Astrocyte (in vitro differentiated cells and primary cell): ENCODE data around the gene ARHGEF3. TPM values are rescaled to one million over a fixed set of nuclear protein-coding genes. Genes with fewer than 3 reads are reported as not detected.

ENCODE experiments used
- DNase-seq: peaks from one replicate; pipeline ENCODE4 v3.0.0-alpha.2; 2010; ENCODE audit warnings: low read depth
- FAIRE-seq: peaks from 2 replicates; lab custom pipeline; 2011; peaks lifted over from hg19 to GRCh38; lab: Jason Lieb, UNC
- H2AFZ ChIP-seq: 2 replicates; pipeline ENCODE4 v1.6.0; 2012; ENCODE audit warnings: low read depth, low read length, inconsistent platforms
- H3K27ac ChIP-seq: 2 replicates; pipeline ENCODE4 v1.5.1; 2011; ENCODE audit warnings: low read depth, low read length, inconsistent platforms
- H3K27me3 ChIP-seq: 2 replicates; pipeline ENCODE4 v1.6.0; 2011; ENCODE audit warnings: low read length, inconsistent platforms; ENCODE audit not compliant: insufficient read depth
- H3K36me3 ChIP-seq: 2 replicates; pipeline ENCODE4 v1.5.1; 2011; ENCODE audit warnings: low read length, inconsistent platforms; ENCODE audit not compliant: insufficient read depth
- H3K4me1 ChIP-seq: 2 replicates; pipeline ENCODE4 v1.5.1; 2011; ENCODE audit warnings: low read length, inconsistent platforms; ENCODE audit not compliant: insufficient read depth
- H3K4me2 ChIP-seq: 2 replicates; pipeline ENCODE4 v1.6.0; 2012; ENCODE audit warnings: low read length, inconsistent platforms
- H3K4me3 ChIP-seq: 2 replicates; pipeline ENCODE4 v1.5.1; 2011; ENCODE audit warnings: low read depth, mild to moderate bottlenecking, low read length, inconsistent platforms; ENCODE audit not compliant: insufficient read depth
- H3K79me2 ChIP-seq: 2 replicates; pipeline ENCODE4 v1.6.0; 2012; ENCODE audit warnings: mild to moderate bottlenecking, low read length, inconsistent platforms; ENCODE audit not compliant: insufficient read depth
- H3K9ac ChIP-seq: 2 replicates; pipeline ENCODE4 v1.6.0; 2012; ENCODE audit warnings: mild to moderate bottlenecking, low read length, inconsistent platforms
- H3K9me3 ChIP-seq: 2 replicates; pipeline ENCODE4 v1.5.1; 2012; ENCODE audit warnings: low read depth, mild to moderate bottlenecking, low read length, inconsistent platforms; ENCODE audit not compliant: insufficient read depth
- H4K20me1 ChIP-seq: 2 replicates; pipeline ENCODE4 v1.6.0; 2012; ENCODE audit warnings: low read length, inconsistent platforms; ENCODE audit not compliant: insufficient read depth
- H3K27ac Mint-ChIP-seq: one replicate; pipeline ENCODE4 v1.8.0; 2021; ENCODE audit warnings: mild to moderate bottlenecking, mixed read lengths; ENCODE audit not compliant: unreplicated experiment
- H3K27me3 Mint-ChIP-seq: one replicate; pipeline ENCODE4 v1.8.0; 2021; ENCODE audit warnings: low read depth, mixed read lengths; ENCODE audit not compliant: unreplicated experiment
- H3K36me3 Mint-ChIP-seq: one replicate; pipeline ENCODE4 v1.8.0; 2021; ENCODE audit warnings: low read depth, mixed read lengths; ENCODE audit not compliant: unreplicated experiment
- H3K4me1 Mint-ChIP-seq: one replicate; pipeline ENCODE4 v1.8.0; 2021; ENCODE audit warnings: low read depth, mixed read lengths; ENCODE audit not compliant: unreplicated experiment
- H3K4me3 Mint-ChIP-seq: one replicate; pipeline ENCODE4 v1.8.0; 2021; ENCODE audit warnings: mild to moderate bottlenecking, moderate library complexity, mixed read lengths; ENCODE audit not compliant: unreplicated experiment
- H3K9me3 Mint-ChIP-seq: one replicate; pipeline ENCODE4 v1.8.0; 2021; ENCODE audit warnings: mild to moderate bottlenecking, mixed read lengths; ENCODE audit not compliant: unreplicated experiment
- EZH2 ChIP-seq: IDR thresholded peaks from 2 replicates; pipeline ENCODE4 v1.6.1; 2012; ENCODE audit warnings: mild to moderate bottlenecking, low read length, inconsistent platforms; ENCODE audit not compliant: insufficient read depth
- total RNA-seq: library from RNA; stranded (reverse); gene quantifications from 2 replicates; pipeline ENCODE4 v1.2.1, GENCODE V29; 2021
- TF ChIP-seq, protein P1 (sequence below): IDR thresholded peaks from 2 replicates; pipeline ENCODE4 v1.5.1; 2011; ENCODE audit warnings: low read depth, mild to moderate bottlenecking, inconsistent platforms, low read length, moderate library complexity; ENCODE audit not compliant: insufficient read depth

Gene ARHGEF3
- total RNA-seq, 1 donor from 2014 or later = 14.9 TPM

DNA sequence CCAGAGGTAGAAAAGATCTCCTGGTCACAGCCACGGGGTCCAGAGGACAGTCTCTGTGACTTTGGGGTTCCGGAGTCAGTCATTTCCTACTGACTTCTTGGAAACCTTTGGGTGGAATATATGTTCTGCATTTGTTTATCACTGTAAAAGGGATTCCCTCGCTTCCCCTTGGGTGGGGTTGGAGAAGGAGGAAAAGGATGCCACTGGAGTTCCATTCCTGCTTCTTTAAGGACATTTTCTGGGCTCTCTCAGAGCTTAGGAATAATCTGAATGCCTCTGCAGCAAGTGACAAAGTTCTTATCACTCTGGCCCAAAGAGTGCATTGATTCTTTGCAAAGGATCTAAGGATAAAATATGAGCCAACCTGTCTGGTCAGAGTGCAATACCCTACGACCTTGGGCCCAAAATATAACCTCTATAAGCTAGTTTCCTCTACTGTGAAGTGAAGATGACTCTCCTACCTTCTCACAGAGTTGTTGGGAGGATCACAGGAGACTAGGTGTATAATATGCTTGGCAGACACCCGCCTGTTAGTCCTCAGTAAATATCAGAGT, 17.2 kb downstream of the ARHGEF3 start:
- H4K20me1 ChIP-seq = no peaks in the 10 kb centered on the region
- TF ChIP-seq, protein P1, sequence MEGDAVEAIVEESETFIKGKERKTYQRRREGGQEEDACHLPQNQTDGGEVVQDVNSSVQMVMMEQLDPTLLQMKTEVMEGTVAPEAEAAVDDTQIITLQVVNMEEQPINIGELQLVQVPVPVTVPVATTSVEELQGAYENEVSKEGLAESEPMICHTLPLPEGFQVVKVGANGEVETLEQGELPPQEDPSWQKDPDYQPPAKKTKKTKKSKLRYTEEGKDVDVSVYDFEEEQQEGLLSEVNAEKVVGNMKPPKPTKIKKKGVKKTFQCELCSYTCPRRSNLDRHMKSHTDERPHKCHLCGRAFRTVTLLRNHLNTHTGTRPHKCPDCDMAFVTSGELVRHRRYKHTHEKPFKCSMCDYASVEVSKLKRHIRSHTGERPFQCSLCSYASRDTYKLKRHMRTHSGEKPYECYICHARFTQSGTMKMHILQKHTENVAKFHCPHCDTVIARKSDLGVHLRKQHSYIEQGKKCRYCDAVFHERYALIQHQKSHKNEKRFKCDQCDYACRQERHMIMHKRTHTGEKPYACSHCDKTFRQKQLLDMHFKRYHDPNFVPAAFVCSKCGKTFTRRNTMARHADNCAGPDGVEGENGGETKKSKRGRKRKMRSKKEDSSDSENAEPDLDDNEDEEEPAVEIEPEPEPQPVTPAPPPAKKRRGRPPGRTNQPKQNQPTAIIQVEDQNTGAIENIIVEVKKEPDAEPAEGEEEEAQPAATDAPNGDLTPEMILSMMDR = no peak
- no peak for TF ChIP-seq EZH2
- H3K4me3 ChIP-seq = no peak overlapping the region
- Mint-ChIP-seq H3K27me3 (no peaks in the 10 kb centered on the region), H3K36me3 (peaks cover 2% of the 10 kb centered on the region), H3K9me3 (no peaks in the 10 kb centered on the region), H3K4me3 (no peak overlapping the region), H3K27ac (peak overlapping the region; percentile 91), H3K4me1 (peaks cover 19% of the 10 kb centered on the region)
- H3K79me2 ChIP-seq = peaks cover 2% of the 10 kb centered on the region
- DNase-seq (no peak), FAIRE-seq (no peak)
- H3K4me1 ChIP-seq = peaks cover 16% of the 10 kb centered on the region
- H3K4me2 ChIP-seq = no peak overlapping the region
- H3K9me3 ChIP-seq = no peaks in the 10 kb centered on the region
- no peak overlapping the region for H2AFZ ChIP-seq
- H3K9ac ChIP-seq = no peak overlapping the region
- H3K27ac ChIP-seq = peak overlapping the region; percentile 30
- no peaks in the 10 kb centered on the region for H3K36me3 ChIP-seq
- no peaks in the 10 kb centered on the region for H3K27me3 ChIP-seq

DNA sequence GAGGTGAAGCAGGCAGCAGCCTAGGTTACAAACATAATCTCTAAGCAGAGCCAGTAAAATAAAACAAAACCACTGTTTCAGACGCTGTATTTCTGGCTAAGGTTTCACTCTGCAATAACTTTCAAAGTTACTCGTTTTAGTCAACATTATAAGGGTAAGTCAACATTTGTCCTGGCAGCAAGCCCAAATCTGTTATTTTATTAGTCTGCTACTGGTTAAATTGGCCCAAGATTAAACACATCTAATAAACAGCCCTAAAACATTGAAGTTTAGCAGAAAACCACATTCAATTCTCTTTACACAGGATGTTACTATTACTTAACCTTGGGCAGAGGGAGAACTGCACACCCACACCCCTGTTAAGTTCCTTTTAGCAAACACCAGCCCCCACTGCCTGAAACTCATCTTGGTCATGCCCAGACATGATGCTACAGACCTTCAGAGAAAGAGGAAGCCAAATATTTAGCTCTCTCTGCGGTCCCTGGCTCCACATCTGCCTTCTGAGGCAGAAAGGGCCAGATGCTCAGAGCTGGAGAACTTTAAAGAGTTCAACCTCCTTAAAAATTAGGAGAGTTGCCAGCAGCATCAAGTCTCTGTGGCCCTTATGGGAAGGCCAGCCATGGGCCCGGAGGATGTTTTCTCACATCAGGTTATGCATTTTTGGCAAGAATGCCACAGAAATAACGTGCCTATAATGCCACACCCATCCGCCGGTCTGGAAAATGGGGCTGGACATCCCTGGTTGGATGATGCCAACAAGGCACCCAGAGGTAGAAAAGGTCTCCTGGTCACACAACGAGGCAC, 17.9 kb downstream of the ARHGEF3 start:
- peak overlapping the region; percentile 62 for H3K4me2 ChIP-seq
- Mint-ChIP-seq H3K4me3 (no peak overlapping the region), H3K36me3 (peaks cover 2% of the 10 kb centered on the region), H3K27me3 (no peaks in the 10 kb centered on the region), H3K4me1 (peaks cover 19% of the 10 kb centered on the region), H3K27ac (peak overlapping the region; percentile 91), H3K9me3 (no peaks in the 10 kb centered on the region)
- peak overlapping the region; percentile 22 for H3K9ac ChIP-seq
- H3K9me3 ChIP-seq = no peaks in the 10 kb centered on the region
- H3K79me2 ChIP-seq = peaks cover 3% of the 10 kb centered on the region
- no peak for TF ChIP-seq EZH2
- TF ChIP-seq, protein P1 = no peak
- peak overlapping the region; percentile 30 for H3K27ac ChIP-seq
- no peak for FAIRE-seq
- peaks cover 16% of the 10 kb centered on the region for H3K4me1 ChIP-seq
- peak; percentile 89 for DNase-seq
- peak overlapping the region; percentile 19 for H2AFZ ChIP-seq
- H3K4me3 ChIP-seq = no peak overlapping the region
- H4K20me1 ChIP-seq = no peaks in the 10 kb centered on the region
- no peaks in the 10 kb centered on the region for H3K36me3 ChIP-seq
- H3K27me3 ChIP-seq = no peaks in the 10 kb centered on the region

DNA sequence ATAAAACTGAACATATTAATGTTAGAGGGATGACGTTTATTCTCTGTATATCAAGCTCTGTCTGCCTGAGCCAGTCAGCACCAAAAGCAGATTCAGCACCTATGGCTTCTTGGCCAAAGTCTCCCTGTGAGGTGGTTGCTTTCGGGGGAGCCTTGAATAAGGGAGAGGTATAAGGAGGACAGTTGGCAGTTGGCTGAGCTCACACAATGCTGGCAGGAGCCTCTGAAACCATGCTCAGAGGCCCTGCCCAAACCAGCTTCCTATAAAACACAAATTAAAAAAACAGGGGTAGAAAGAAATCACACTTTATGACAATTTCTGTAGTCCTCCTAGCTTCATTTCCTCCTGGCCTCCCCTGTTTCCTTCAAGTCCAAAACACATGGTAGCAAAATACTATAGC, 18.8 kb downstream of the ARHGEF3 start:
- no peak for DNase-seq
- Histone ChIP-seq H3K4me3 (no peak overlapping the region), H3K4me1 (peaks cover 16% of the 10 kb centered on the region), H3K9ac (no peak overlapping the region), H3K79me2 (peaks cover 5% of the 10 kb centered on the region), H4K20me1 (no peaks in the 10 kb centered on the region), H3K4me2 (peak overlapping the region; percentile 62), H3K27ac (no peak overlapping the region), H2AFZ (no peak overlapping the region), H3K9me3 (no peaks in the 10 kb centered on the region), H3K36me3 (no peaks in the 10 kb centered on the region), H3K27me3 (no peaks in the 10 kb centered on the region)
- Mint-ChIP-seq H3K4me3 (no peak overlapping the region), H3K4me1 (peaks cover 19% of the 10 kb centered on the region), H3K36me3 (peaks cover 2% of the 10 kb centered on the region), H3K27ac (peak overlapping the region; percentile 91), H3K9me3 (no peaks in the 10 kb centered on the region), H3K27me3 (no peaks in the 10 kb centered on the region)
- TF ChIP-seq, protein P1 = no peak
- no peak for TF ChIP-seq EZH2
- no peak for FAIRE-seq
